Bronchial epithelial cell (primary cell): ENCODE measurements around the gene MAJIN. TPM values are rescaled to one million over a fixed set of nuclear protein-coding genes. Genes with fewer than 3 reads are reported as not detected.

Source experiments
- DNase-seq: peaks from one replicate; pipeline ENCODE4 v3.0.0-alpha.2; 2010; ENCODE audit warnings: low read depth
- FAIRE-seq: peaks from 2 replicates; lab custom pipeline; 2011; peaks lifted over from hg19 to GRCh38; lab: Jason Lieb, UNC
- H3K27me3 ChIP-seq: 2 replicates; pipeline ENCODE4 v1.5.1; 2011; ENCODE audit warnings: low read length; ENCODE audit not compliant: control insufficient read depth, insufficient read depth
- H3K36me3 ChIP-seq: 2 replicates; pipeline ENCODE4 v1.5.1; 2011; ENCODE audit warnings: low read length; ENCODE audit not compliant: control insufficient read depth, insufficient read depth
- H3K4me3 ChIP-seq: 2 replicates; pipeline ENCODE4 v1.5.1; 2011; ENCODE audit warnings: mild to moderate bottlenecking, low read depth, low read length, control low read depth
- CTCF ChIP-seq: IDR thresholded peaks from 2 replicates; pipeline ENCODE4 v1.5.1; 2011; ENCODE audit warnings: mild to moderate bottlenecking, moderate library complexity, low read length, control low read depth, inconsistent platforms; ENCODE audit not compliant: insufficient read depth, severe bottlenecking
- total RNA-seq: library from RNA; depleted of rRNA; stranded (reverse); fragments of >200 nt; gene quantifications from 2 replicates; pipeline ENCODE4 v1.2.1, GENCODE V29; 2014

The MAJIN gene
- total RNA-seq, 1 donor from 2014 or later = not detected

GRCh38 chr11:64909653-64910343, 62.1 kb downstream of the MAJIN start:
- no peaks in the 10 kb centered on the region for H3K27me3 ChIP-seq
- no peak overlapping the region for H3K4me3 ChIP-seq
- DNase-seq = no peak
- TF ChIP-seq CTCF = no peak
- H3K36me3 ChIP-seq = peaks cover 50% of the 10 kb centered on the region
- FAIRE-seq = no peak

GRCh38 chr11:64908766-64909165, 63.1 kb downstream of the MAJIN start:
- Histone ChIP-seq H3K4me3 (no peak overlapping the region), H3K36me3 (peaks cover 43% of the 10 kb centered on the region), H3K27me3 (no peaks in the 10 kb centered on the region)
- FAIRE-seq (peak; percentile 43), DNase-seq (no peak)
- no peak for TF ChIP-seq CTCF

- TF ChIP-seq CTCF = no peak
- FAIRE-seq (no peak), DNase-seq (no peak)
- H3K27me3 ChIP-seq = no peaks in the 10 kb centered on the region
- no peak overlapping the region for H3K4me3 ChIP-seq
- peaks cover 33% of the 10 kb centered on the region for H3K36me3 ChIP-seq
Observed at GRCh38 chr11:64906314-64906635, 65.6 kb downstream of the MAJIN start.

GRCh38 chr11:64905516-64906313, 66.2 kb downstream of the MAJIN start:
- Histone ChIP-seq H3K27me3 (no peaks in the 10 kb centered on the region), H3K36me3 (peaks cover 30% of the 10 kb centered on the region), H3K4me3 (no peak overlapping the region)
- no peak for TF ChIP-seq CTCF
- FAIRE-seq (no peak), DNase-seq (no peak)

GRCh38 chr11:64903291-64903833, 68.5 kb downstream of the MAJIN start:
- peaks cover 26% of the 10 kb centered on the region for H3K36me3 ChIP-seq
- no peak for FAIRE-seq

More at GRCh38 chr11:64903291-64903833, 68.5 kb downstream of the MAJIN start:
- Histone ChIP-seq H3K4me3 (no peak overlapping the region), H3K27me3 (no peaks in the 10 kb centered on the region)
- DNase-seq = no peak
- TF ChIP-seq CTCF = no peak
